HG03066 (cell line): ENCODE results near the gene UTP25.

Experiments
- ATAC-seq: cut with Tn5 transposase; IDR thresholded peaks from one replicate; pipeline ENCODE4 v1.9.1; 2021; ENCODE audit warnings: low read depth; ENCODE audit not compliant: unreplicated experiment

UTP25 gene

GRCh38 chr1:209837671-209838070 lies 9.9 kb downstream of the UTP25 start:
- ATAC-seq = no peak

DNA sequence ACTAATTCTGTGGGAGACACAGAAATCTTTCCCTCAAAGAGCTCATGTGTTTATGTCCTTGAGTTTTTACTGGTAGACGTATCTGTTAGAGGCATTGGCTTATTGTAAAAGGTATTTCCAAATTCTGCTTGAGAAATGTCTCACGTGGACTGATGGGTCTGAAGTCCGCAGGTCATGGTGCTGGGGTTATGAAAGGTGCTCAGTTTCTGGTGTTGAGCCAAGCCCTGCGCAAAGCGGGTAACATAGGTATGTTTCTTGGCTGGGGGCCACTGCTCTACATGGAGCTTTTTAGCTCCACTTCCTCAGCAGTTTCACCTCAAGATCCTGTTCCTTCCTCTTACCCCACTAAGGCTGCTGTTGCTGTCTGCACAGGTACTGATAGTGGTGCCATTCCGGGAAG lies 10.8 kb downstream of the UTP25 start:
- ATAC-seq = no peak

- ATAC-seq = no peak
Measured at GRCh38 chr1:209839875-209840546, 12.2 kb downstream of the UTP25 start.

DNA sequence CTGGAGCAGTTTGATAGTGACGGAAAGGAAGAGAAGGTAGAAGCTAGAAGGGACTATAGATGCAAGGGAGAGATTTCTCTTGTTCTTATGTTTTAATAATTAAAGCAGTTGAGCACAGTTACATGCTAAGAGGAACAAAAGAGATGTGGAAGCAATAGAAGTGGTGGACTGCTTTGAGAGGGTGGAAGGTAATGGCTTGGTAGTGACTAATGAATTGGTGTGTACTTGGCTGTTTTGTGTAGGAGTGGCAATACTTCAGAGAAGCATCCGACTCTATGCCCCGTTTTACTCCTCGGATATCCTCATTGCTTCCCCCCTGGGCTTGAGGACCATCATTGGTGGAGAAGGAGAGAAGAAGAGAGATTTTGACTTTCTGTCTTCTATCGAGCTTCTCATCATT lies 12.8 kb downstream of the UTP25 start:
- ATAC-seq = no peak

GRCh38 chr1:209844695-209845407 lies 17.1 kb downstream of the UTP25 start:
- no peak for ATAC-seq

- no peak for ATAC-seq
Measured at GRCh38 chr1:209845408-209845725, 17.6 kb downstream of the UTP25 start.

GRCh38 chr1:209849388-209849787 lies 21.6 kb downstream of the UTP25 start:
- no peak for ATAC-seq

DNA sequence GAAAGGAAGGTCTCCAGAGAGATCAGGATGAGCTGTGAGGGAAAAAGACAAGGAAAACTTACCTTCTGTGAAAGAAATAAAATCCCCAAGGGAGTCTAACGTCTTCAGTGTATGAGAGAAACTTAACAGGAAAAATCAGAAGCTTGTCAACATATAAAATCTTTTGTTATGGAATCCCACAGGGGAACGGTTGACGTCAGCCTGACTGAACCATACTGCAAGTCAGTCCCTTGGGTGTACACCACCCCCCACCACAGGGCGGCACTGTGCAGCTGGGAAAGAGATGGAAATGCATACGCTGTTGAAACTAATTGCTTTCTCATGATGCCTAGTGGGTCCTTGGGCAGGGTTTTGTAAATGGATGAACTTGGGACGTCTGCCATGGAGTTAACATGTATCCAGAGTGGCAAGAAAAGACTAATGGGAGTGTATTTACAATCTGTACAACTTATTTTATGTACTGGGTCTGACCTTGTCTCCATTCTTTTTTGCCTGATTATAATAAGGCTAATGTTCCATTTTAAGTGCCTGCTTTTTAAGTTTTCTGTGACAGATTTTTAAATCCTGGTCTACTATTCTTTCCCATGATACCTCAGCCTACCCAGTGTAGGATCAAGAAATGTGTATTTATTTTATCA lies 22.7 kb downstream of the UTP25 start:
- ATAC-seq = peak; percentile 78

- no peak for ATAC-seq
Measured at GRCh38 chr1:209853676-209854075, 25.9 kb downstream of the UTP25 start.

DNA sequence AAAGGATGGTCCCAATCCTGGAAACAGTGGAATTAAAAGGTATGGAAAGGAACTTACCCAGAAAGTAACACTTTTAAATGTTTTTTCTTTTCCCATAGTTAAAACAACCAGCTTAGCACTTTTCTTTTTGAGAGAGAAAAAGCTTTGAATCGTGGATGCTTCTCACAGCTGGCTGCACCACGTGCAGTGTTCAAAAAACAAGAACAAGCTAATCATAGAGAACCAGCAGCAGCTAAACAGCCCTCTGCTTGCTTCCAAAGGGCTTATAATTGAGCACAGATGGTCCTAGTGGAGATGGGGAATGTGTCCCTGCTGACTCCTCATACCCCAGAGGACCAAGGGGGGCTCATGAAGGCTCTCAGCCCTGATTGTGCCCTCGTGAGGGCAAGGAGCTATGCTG lies 26.4 kb downstream of the UTP25 start:
- ATAC-seq = no peak

- ATAC-seq = no peak
Measured at GRCh38 chr1:209855006-209855405, 27.2 kb downstream of the UTP25 start.

GRCh38 chr1:209855623-209856022 lies 27.9 kb downstream of the UTP25 start:
- ATAC-seq = no peak

GRCh38 chr1:209858561-209859103 lies 30.9 kb downstream of the UTP25 start:
- ATAC-seq = no peak

DNA sequence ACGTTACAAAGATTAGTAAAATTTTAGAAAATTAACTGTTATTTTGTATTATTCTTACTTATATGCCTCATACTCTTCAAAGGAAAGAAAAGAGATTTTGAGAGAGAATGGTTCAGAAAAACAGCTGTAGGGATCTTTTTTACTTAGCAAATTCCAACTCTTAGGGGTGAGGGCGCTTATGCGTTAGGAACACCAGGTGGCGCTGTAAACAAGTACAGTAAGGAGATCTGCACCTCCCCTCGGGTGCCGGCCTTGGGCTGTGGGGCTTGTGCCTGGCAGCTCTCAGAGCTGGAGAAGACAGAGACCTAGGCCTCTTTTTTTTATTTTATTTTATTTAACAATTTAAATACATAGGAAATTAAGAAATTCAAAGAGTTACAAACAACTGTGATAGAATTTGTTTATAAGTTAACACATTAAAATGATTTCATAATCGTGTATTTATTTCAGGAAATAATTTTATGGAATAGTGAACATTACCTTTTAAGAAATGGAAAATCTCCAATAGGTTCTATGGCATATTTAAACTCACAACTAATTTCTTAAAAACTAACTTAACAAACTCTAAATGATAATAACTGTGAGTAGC lies 32.6 kb downstream of the UTP25 start:
- ATAC-seq = peak; percentile 96

DNA sequence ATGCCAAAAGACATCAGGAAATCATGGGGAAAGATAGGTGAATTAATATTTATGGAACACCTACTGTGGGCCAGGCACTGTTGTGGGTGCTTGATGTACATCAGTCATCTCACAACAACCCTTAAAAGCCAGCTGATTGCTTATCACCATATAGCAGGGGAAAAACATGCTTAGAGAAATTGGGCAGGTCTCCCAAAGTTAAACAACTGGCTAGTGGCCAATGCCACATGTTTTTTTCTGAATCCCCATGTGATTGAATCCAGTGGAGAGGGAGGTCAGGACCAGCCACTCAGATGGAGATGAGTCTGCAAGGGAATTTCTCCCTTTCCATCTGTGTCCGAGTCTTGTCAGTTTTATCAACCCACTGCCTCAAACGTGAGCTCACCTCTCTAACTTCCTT lies 33.5 kb downstream of the UTP25 start:
- no peak for ATAC-seq

- ATAC-seq = no peak
Measured at GRCh38 chr1:209862391-209863356, 34.9 kb downstream of the UTP25 start.

GRCh38 chr1:209863766-209864485 lies 36.2 kb downstream of the UTP25 start:
- no peak for ATAC-seq

DNA sequence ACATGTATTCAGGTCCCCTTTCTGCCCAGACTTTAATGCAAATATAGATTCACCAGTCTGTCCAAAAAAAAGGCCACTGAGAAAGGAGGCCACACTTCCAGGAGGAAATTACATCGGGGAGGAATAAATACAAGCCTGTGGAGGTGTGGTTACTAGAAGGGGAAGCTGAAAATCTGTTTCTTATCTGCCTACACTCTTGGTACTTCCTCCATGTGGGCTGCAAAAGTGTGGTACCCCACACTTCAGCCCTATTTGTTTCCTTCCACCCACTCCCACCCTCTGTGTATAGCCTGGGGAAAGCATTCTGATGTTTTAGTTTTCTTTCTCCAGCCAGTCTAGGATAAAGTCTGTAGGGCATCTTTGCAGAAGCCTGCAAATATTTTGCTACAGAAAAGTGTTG lies 38.4 kb downstream of the UTP25 start:
- ATAC-seq = no peak

DNA sequence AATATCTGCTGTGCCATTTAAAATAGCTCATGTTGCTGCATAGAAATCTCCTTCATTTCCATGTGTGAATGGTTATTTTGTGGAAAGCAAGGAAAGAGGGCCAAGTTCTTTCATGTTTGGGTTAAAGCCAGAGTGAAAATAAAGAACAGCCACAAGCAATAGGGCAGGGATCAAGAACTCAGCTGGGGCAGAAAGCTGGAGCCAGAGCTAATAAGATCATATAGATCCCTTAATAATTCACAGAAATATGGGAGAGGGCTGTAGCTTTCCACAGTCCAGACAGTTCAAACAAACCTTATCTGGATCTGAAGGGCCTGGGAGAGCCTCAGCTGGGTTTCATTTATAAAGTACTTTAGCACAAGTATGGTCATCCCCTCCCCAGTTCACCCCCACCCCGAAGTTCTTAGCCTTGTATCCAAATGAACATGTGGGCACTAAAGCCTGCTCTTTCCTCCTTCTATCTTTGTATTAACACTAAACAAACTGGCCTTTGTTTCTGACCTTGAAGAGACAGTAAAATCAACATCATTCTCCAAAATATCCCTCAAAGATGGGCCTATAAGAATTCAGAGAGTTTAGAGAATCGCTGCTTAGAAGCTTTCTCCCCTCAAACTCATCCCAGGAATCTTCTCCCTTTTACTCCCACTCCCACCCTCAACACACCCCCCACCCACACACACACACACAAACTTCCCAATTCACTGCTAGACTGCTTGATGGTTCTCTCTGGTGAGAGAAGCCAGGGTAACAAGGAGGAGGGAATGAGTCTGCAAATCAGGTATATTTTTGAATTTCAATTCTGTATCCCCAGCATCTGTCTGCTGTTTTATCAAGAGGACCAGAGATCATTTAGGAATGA lies 41.7 kb downstream of the UTP25 start:
- ATAC-seq = no peak
